K562 (cell line): ENCODE data around the gene XIRP2. TPM values are rescaled to one million over a fixed set of nuclear protein-coding genes. Genes with fewer than 3 reads are reported as not detected.

Experiments
- ATAC-seq: fragments of 200-7000 bp; cut with Tn5 transposase; 3 replicates; pipeline ENCODE4 v1.9.1; 2020; ENCODE audit warnings: moderate library complexity
- BruUV-seq: library from RNA; stranded (reverse); fragments of 400-500 nt; replicated peaks from 2 replicates; lab custom pipeline; 2021; lab: Mats Ljungman, UMichigan
- CTCF ChIA-PET: fragments of 300-600 bp; formaldehyde crosslinking; extraction: SDS; loops from one replicate; lab custom pipeline; 2021; ENCODE audit warnings: low intra/inter-chr PET ratio; lab: Yijun Ruan, JAX
- POLR2A ChIA-PET: fragments of 300-600, 350-650 bp; sonication (Branson Sonifier 250); formaldehyde crosslinking; extraction: SDS; loops from one replicate; lab custom pipeline; 2021; ENCODE audit warnings: antibody characterized with exemption, inconsistent platforms; lab: Yijun Ruan, JAX
- DNase-seq, 4 experiments: peaks; one replicate each; pipeline versions ENCODE4 v3.0.0 to v3.0.0-alpha.2; 2011 to 2018; ENCODE audit warnings: low spot score in 3 of 4, mixed read lengths in 3 of 4; ENCODE audit errors: extremely low read depth in 1 of 4
- FAIRE-seq: peaks from 2 replicates; lab custom pipeline; 2011; peaks lifted over from hg19 to GRCh38; lab: Jason Lieb, UNC
- H2AFZ ChIP-seq: 2 replicates; pipeline ENCODE4 v1.6.0; 2011; ENCODE audit warnings: low read depth, low read length, control low read depth, inconsistent platforms
- H3K27ac ChIP-seq: fragments of 200-600 bp; 3 replicates; pipeline ENCODE4 v1.8.0; 2011; ENCODE audit warnings: low read depth, mild to moderate bottlenecking, control low read depth, inconsistent platforms, low read length, moderate library complexity, mixed read lengths; ENCODE audit errors: extremely low read depth
- H3K27me3 ChIP-seq, 2 experiments: fragments of 300-600 bp in 1 of 2; 2 replicates in 1 of 2; 3 replicates in 1 of 2; pipeline versions ENCODE4 v1.6.0 to v1.8.0; 2011; ENCODE audit warnings: inconsistent platforms in 2 of 2, low read length in 2 of 2, mild to moderate bottlenecking in 1 of 2, mixed read lengths in 1 of 2, moderate library complexity in 1 of 2; ENCODE audit not compliant: control insufficient read depth in 2 of 2, insufficient read depth in 2 of 2
- H3K36me3 ChIP-seq: fragments of 300-600 bp; 3 replicates; pipeline ENCODE4 v1.8.0; 2011; ENCODE audit warnings: mild to moderate bottlenecking, low read length, inconsistent platforms; ENCODE audit not compliant: control insufficient read depth, insufficient read depth
- H3K4me1 ChIP-seq, 2 experiments: fragments of 200-600 bp in 1 of 2; replicated peaks in 1 of 2; 2 replicates in 1 of 2; 3 replicates in 1 of 2; pipeline versions ENCODE4 v1.5.1 to v1.8.0; 2011; ENCODE audit warnings: inconsistent platforms in 2 of 2, low read length in 2 of 2, mild to moderate bottlenecking in 1 of 2, mixed read lengths in 1 of 2, moderate library complexity in 1 of 2; ENCODE audit not compliant: control insufficient read depth in 2 of 2, insufficient read depth in 2 of 2
- H3K4me2 ChIP-seq: 2 replicates; pipeline ENCODE4 v1.6.1; 2011; ENCODE audit warnings: low read length, control low read depth, inconsistent platforms, mixed read lengths; ENCODE audit not compliant: insufficient read depth
- H3K4me3 ChIP-seq: fragments of 200-600 bp; sonication (generic), shearing (Covaris generic); 2 replicates; pipeline ENCODE4 v1.5.1; 2016; ENCODE audit warnings: control low read depth, inconsistent platforms
- H3K79me2 ChIP-seq: fragments of 200-600 bp; 3 replicates; pipeline ENCODE4 v1.8.0; 2011; ENCODE audit warnings: low read length, inconsistent platforms; ENCODE audit not compliant: control insufficient read depth, insufficient read depth
- H3K9ac ChIP-seq, 2 experiments: 2 replicates each; pipeline versions ENCODE4 v1.6.0 to v1.6.1; 2011; ENCODE audit warnings: low read depth in 2 of 2, low read length in 2 of 2, control low read depth in 1 of 2, inconsistent platforms in 1 of 2, mild to moderate bottlenecking in 1 of 2, mixed read lengths in 1 of 2; ENCODE audit not compliant: insufficient read depth in 1 of 2
- H3K9me1 ChIP-seq: one replicate; pipeline ENCODE4 v1.6.0; 2011; ENCODE audit warnings: inconsistent platforms, mild to moderate bottlenecking, low read length, moderate library complexity; ENCODE audit not compliant: control insufficient read depth, insufficient read depth
- H3K9me3 ChIP-seq: replicated peaks from 2 replicates; pipeline ENCODE4 v1.5.1; 2011; ENCODE audit warnings: low read depth, low read length, inconsistent platforms; ENCODE audit not compliant: control insufficient read depth, insufficient read depth
- H4K20me1 ChIP-seq: replicated peaks from 2 replicates; pipeline ENCODE4 v1.6.1; 2011; ENCODE audit warnings: low read length, inconsistent platforms, mixed read lengths; ENCODE audit not compliant: control insufficient read depth, insufficient read depth
- EHMT2 ChIP-seq: fragments of 450-650 bp; IDR thresholded peaks from 2 replicates; pipeline ENCODE4 v1.6.1; 2018; ENCODE audit warnings: antibody characterized with exemption
- HNRNPUL1 ChIP-seq: fragments of 200-400 bp; formaldehyde crosslinking; IDR thresholded peaks from 2 replicates; pipeline ENCODE4 v1.6.1; 2017; ENCODE audit warnings: low read length
- KAT2B ChIP-seq: IDR thresholded peaks from one replicate; pipeline ENCODE4 v1.6.1; 2012; ENCODE audit warnings: low read depth, mild to moderate bottlenecking, control low read depth, inconsistent platforms, low read length, moderate library complexity
- KLF10 ChIP-seq: fragments of 250-450 bp; sonication (Bioruptor Pico); IDR thresholded peaks from 2 replicates; pipeline ENCODE4 v1.6.1; 2021; ENCODE audit warnings: matching md5 sums
- MCM7 ChIP-seq, 2 experiments: fragments of 450-650 bp; IDR thresholded peaks; 2 replicates each; pipeline ENCODE4 v1.6.1; 2016 to 2018
- MED1 ChIP-seq: sonication (generic); formaldehyde crosslinking; IDR thresholded peaks from 2 replicates; pipeline ENCODE4 v1.8.1; 2023; ENCODE audit warnings: missing genetic modification reagents, borderline replicate concordance
- RBM25 ChIP-seq: fragments of 200-400 bp; formaldehyde crosslinking; IDR thresholded peaks from 2 replicates; pipeline ENCODE4 v1.6.1; 2018; ENCODE audit warnings: low read length, low read depth, moderate library complexity; ENCODE audit not compliant: severe bottlenecking
- SIN3A ChIP-seq, 2 experiments: fragments of 150-350 bp in 1 of 2; IDR thresholded peaks; 2 replicates each; pipeline ENCODE4 v1.6.1; 2011 to 2016; ENCODE audit warnings: borderline replicate concordance in 2 of 2, low read depth in 2 of 2, low read length in 2 of 2, mild to moderate bottlenecking in 2 of 2, moderate library complexity in 2 of 2; ENCODE audit not compliant: control insufficient read depth in 1 of 2
- SMAD1 ChIP-seq: fragments of 150-350 bp; IDR thresholded peaks from 2 replicates; pipeline ENCODE4 v1.6.1; 2014; ENCODE audit warnings: low read length, low read depth; ENCODE audit not compliant: partially characterized antibody
- SMARCA4 ChIP-seq: fragments of 450-650 bp; IDR thresholded peaks from 2 replicates; pipeline ENCODE4 v1.6.1; 2016
- SP2 ChIP-seq: IDR thresholded peaks from 2 replicates; pipeline ENCODE4 v1.6.1; 2011; ENCODE audit warnings: mild to moderate bottlenecking, low read depth, low read length, moderate library complexity; ENCODE audit not compliant: poor library complexity, severe bottlenecking; ENCODE audit errors: extremely low read depth
- SRSF9 ChIP-seq: fragments of 200-400 bp; formaldehyde crosslinking; IDR thresholded peaks from 2 replicates; pipeline ENCODE4 v1.6.1; 2017; ENCODE audit warnings: low read depth, low read length, borderline replicate concordance
- STAT5B ChIP-seq: fragments of 250-450 bp; sonication (Bioruptor Pico); IDR thresholded peaks from 2 replicates; pipeline ENCODE4 v1.8.0; 2021; ENCODE audit warnings: mild to moderate bottlenecking, inconsistent platforms
- SUPT5H ChIP-seq: fragments of 450-650 bp; IDR thresholded peaks from 2 replicates; pipeline ENCODE4 v1.6.1; 2016
- ZNF766 ChIP-seq: fragments of 200-800 bp; sonication (Bioruptor generic); conservative IDR thresholded peaks from 2 replicates; pipeline ENCODE4 v1.6.1; 2016; ENCODE audit warnings: missing genetic modification characterization, missing compliant biosample characterization
- ZNF79 ChIP-seq: fragments of 250-450 bp; sonication (Bioruptor Pico); IDR thresholded peaks from 2 replicates; pipeline ENCODE4 v1.4.0; 2020; ENCODE audit warnings: low read depth, mild to moderate bottlenecking, moderate library complexity
- WGBS: fragments of 100-300 bp; shearing (Covaris generic); methylation state at CpG from one replicate; pipeline ENCODE4 v1.1.6; 2016; ENCODE audit warnings: low coverage, mixed read lengths; ENCODE audit not compliant: insufficient coverage; ENCODE audit errors: missing lambda C conversion rate; 5-methylcytosine and 5-hydroxymethylcytosine counted together
- in situ Hi-C: fragments of 300-500 bp; cut with MboI; formaldehyde crosslinking; loops from 4 replicates; pipeline ENCODE4 v1.15.0; 2018; ENCODE audit warnings: inconsistent platforms, mixed read lengths
- intact Hi-C: fragments of 100-400 bp; cut with micrococcal nuclease; formaldehyde crosslinking; loops from 2 replicates; pipeline ENCODE4 v1.14.2; 2022
- polyA plus RNA-seq, 8 experiments: library from polyadenylated mRNA; depleted of rRNA in 4 of 8; stranded (reverse) in 5 of 8; unstranded in 3 of 8; fragments of >200 nt; fragmentation: Nextera tagmentation in 2 of 8; fragmentation: Illumina TruSeq in 1 of 8; extraction: Ambion mirVana in 2 of 8; extraction: Trizol in 1 of 8; gene quantifications; 2 replicates each; pipeline versions ENCODE4 v1.2.1 to v1.2.3, GENCODE V29; 2011 to 2014; ENCODE audit warnings: inconsistent platforms in 1 of 8, missing spikeins in 1 of 8
- total RNA-seq, 7 experiments: library from RNA; depleted of rRNA in 6 of 7; stranded (reverse); fragments of >200 nt in 6 of 7; fragmentation: Illumina TruSeq in 2 of 7; extraction: Trizol in 2 of 7; gene quantifications; 2 replicates each; pipeline versions ENCODE4 v1.2.1 to v1.2.3, GENCODE V29; 2011 to 2021; ENCODE audit warnings: low replicate concordance in 1 of 7
- TF ChIP-seq, protein P1 (sequence below), 3 experiments: fragments of 200-800 bp in 1 of 3; sonication (Bioruptor generic) in 1 of 3; sonication (generic) in 1 of 3; formaldehyde crosslinking in 1 of 3; IDR thresholded peaks; 2 replicates each; pipeline versions ENCODE4 v1.6.1 to v1.8.0; 2016 to 2022; ENCODE audit warnings: mild to moderate bottlenecking in 2 of 3, missing compliant biosample characterization in 2 of 3, missing genetic modification characterization in 2 of 3, missing genetic modification reagents in 1 of 3
- TF ChIP-seq, protein P2 (sequence below): sonication (generic); formaldehyde crosslinking; IDR thresholded peaks from 2 replicates; pipeline ENCODE4 v1.9.0; 2022; ENCODE audit warnings: mild to moderate bottlenecking, missing genetic modification reagents
- TF ChIP-seq, protein P3 (sequence below): IDR thresholded peaks from 3 replicates; pipeline ENCODE4 v1.6.1; 2011; ENCODE audit warnings: borderline replicate concordance, mild to moderate bottlenecking, moderate library complexity; ENCODE audit not compliant: insufficient read length; ENCODE audit errors: extremely low read depth

Gene XIRP2
- total and polyA plus RNA-seq, 9 of the 15 experiments (the other 6 are each of a cell fraction or from before 2014, with no cell fraction given) = 0.04 to 0.10 (median 0.04) TPM; not detected in 2

DNA sequence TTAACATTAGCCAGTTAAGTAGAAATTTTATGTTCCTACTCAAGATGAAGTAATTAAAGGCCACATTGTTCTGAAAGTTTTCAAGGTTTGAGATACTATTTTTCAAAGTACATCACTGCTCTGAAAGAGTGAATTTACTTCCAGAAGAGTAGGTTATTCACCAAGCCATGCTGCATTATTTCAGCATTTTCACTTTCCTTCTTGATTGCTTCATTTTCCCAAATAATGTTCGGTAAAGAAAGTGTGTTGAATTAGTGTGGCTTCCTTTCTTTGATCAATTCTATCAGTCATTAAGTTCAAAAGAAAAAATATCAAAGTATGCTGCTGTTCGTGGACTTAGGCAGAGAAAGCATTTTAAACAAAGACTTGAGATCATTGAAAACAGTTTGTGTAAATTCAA is 310.3 kb downstream of the XIRP2 start:
- no peaks in the 10 kb centered on the region for H3K4me1 ChIP-seq
- TF ChIP-seq SMAD1 = no peak
- TF ChIP-seq, protein P1, sequence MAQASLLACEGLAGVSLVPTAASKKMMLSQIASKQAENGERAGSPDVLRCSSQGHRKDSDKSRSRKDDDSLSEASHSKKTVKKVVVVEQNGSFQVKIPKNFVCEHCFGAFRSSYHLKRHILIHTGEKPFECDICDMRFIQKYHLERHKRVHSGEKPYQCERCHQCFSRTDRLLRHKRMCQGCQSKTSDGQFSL (CRISPR knock-in tag; IDR thresholded peaks at IDR 0.05) = no peak
- TF ChIP-seq, protein P1 (tag; IDR thresholded peaks at IDR 0.05) = no peak
- TF ChIP-seq KAT2B = no peak
- no peak for TF ChIP-seq RBM25
- TF ChIP-seq, protein P2, sequence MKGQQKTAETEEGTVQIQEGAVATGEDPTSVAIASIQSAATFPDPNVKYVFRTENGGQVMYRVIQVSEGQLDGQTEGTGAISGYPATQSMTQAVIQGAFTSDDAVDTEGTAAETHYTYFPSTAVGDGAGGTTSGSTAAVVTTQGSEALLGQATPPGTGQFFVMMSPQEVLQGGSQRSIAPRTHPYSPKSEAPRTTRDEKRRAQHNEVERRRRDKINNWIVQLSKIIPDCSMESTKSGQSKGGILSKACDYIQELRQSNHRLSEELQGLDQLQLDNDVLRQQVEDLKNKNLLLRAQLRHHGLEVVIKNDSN = no peak
- TF ChIP-seq STAT5B (CRISPR knock-in tag) = no peak
- no peak for TF ChIP-seq SMARCA4
- no peak for TF ChIP-seq MED1 (CRISPR knock-in tag)
- no peak for TF ChIP-seq SUPT5H
- TF ChIP-seq KLF10 (CRISPR knock-in tag) = no peak
- no peak for TF ChIP-seq HNRNPUL1
- no peak for TF ChIP-seq SRSF9
- TF ChIP-seq SIN3A (IDR thresholded peaks at IDR 0.05; ENCODE audit: borderline replicate concordance in 2 of 2, control insufficient read depth in 1 of 2, low read depth in 2 of 2, low read length in 2 of 2) = no peak
- TF ChIP-seq MCM7 (IDR thresholded peaks at IDR 0.05) = no peak
- no peak for TF ChIP-seq ZNF79 (CRISPR knock-in tag)
- TF ChIP-seq SP2 = no peak
- no peak for TF ChIP-seq EHMT2
- TF ChIP-seq, protein P3, sequence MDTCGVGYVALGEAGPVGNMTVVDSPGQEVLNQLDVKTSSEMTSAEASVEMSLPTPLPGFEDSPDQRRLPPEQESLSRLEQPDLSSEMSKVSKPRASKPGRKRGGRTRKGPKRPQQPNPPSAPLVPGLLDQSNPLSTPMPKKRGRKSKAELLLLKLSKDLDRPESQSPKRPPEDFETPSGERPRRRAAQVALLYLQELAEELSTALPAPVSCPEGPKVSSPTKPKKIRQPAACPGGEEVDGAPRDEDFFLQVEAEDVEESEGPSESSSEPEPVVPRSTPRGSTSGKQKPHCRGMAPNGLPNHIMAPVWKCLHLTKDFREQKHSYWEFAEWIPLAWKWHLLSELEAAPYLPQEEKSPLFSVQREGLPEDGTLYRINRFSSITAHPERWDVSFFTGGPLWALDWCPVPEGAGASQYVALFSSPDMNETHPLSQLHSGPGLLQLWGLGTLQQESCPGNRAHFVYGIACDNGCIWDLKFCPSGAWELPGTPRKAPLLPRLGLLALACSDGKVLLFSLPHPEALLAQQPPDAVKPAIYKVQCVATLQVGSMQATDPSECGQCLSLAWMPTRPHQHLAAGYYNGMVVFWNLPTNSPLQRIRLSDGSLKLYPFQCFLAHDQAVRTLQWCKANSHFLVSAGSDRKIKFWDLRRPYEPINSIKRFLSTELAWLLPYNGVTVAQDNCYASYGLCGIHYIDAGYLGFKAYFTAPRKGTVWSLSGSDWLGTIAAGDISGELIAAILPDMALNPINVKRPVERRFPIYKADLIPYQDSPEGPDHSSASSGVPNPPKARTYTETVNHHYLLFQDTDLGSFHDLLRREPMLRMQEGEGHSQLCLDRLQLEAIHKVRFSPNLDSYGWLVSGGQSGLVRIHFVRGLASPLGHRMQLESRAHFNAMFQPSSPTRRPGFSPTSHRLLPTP = no peak
- no peak for TF ChIP-seq ZNF766 (CRISPR knock-in tag)
- WGBS = 0% methylated on average over 2 of the region's 2 CpGs
- no peaks in the 10 kb centered on the region for H3K79me2 ChIP-seq
- no peak overlapping the region for H2AFZ ChIP-seq
- ChIA-PET POLR2A (no interaction called here), CTCF (no interaction called here)
- H4K20me1 ChIP-seq = no peaks in the 10 kb centered on the region
- no peak overlapping the region for H3K4me2 ChIP-seq
- ATAC-seq = no peak
- in situ Hi-C loops (no loop called here), intact Hi-C loops (no loop called here)
- no peak overlapping the region for H3K27ac ChIP-seq
- DNase-seq = no peak
- H3K27me3 ChIP-seq = no peaks in the 10 kb centered on the region
- no peaks in the 10 kb centered on the region for H3K36me3 ChIP-seq
- BruUV-seq = no TSS peak
- no peak for FAIRE-seq
- H3K9me1 ChIP-seq = no peaks in the 10 kb centered on the region
- no peak overlapping the region for H3K4me3 ChIP-seq
- H3K9me3 ChIP-seq = no peaks in the 10 kb centered on the region; the same call in 1 of the 2 replicates
- H3K9ac ChIP-seq = no peak overlapping the region
